H7 (cell line): ENCODE measurements around the gene EIF6. TPM values are rescaled to one million over a fixed set of nuclear protein-coding genes. Genes with fewer than 3 reads are reported as not detected.
A peak's percentile ranks its signal among the peaks of the same experiment; 100 is the strongest.

Source experiments
- DNase-seq: peaks from one replicate; pipeline ENCODE4 v3.0.0; 2012
- H3K27me3 ChIP-seq: 2 replicates; pipeline ENCODE4 v1.6.0; 2011; ENCODE audit warnings: mild to moderate bottlenecking, low read length; ENCODE audit not compliant: control insufficient read depth, insufficient read depth
- H3K36me3 ChIP-seq: replicated peaks from 2 replicates; pipeline ENCODE4 v1.5.1; 2011; ENCODE audit warnings: low read length; ENCODE audit not compliant: control insufficient read depth, insufficient read depth
- H3K4me3 ChIP-seq: 2 replicates; pipeline ENCODE4 v1.5.1; 2011; ENCODE audit warnings: low read depth, mild to moderate bottlenecking, control low read depth, low read length, moderate library complexity; ENCODE audit not compliant: insufficient read depth
- total RNA-seq: library from RNA; depleted of rRNA; stranded (reverse); fragments of >200 nt; shearing (Covaris generic); gene quantifications from 2 replicates; pipeline ENCODE4 v1.2.3, GENCODE V29; 2014; rRNA removed

EIF6 gene
- total RNA-seq: 212 and 246 TPM in 2 replicates

DNA sequence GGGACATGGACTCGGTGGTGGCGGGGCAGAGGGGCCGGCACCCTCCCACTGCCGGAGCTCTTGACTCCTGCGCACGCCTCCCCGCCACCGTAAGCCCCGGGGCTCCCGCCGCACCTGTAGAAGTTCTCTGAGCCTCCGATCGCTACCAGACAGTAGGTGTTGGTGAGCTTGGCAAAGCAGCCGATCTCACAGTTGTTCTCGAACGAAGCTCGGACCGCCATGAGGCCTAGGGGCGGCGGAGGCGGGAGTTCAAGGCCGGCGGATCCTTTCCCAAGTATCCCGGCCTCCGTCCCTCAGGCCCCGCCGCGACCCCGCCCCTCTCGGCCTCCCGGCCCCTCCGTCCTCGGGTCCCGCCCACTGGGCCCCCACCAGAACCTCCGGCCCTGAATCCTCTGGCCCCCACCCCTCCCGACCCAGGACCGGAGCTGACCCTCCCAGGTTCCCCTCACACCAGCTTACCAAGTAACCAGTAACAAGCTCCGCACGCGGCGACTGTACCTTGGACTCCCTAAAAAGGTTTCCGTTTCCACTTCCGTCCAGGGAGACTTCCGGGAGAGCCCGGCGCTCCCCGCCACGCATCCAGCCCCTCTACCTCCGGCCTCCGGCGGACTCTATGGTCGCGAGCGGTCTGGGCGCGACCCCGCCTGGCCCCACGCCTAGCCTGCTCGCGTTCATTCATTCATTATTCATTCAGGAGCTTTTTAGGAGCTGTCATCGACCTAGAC, at the start of gene EIF6:
Gene EIF6 (minus strand): TSS at position 506 of the 725 bp plus-strand sequence. CDS start 285 bp downstream, at position 221.
- Histone ChIP-seq H3K27me3 (no peaks in the 10 kb centered on the region), H3K36me3 (peaks cover 24% of the 10 kb centered on the region), H3K4me3 (peak within 1 kb of the TSS; percentile 92)
- DNase-seq: peak; percentile 98

DNA sequence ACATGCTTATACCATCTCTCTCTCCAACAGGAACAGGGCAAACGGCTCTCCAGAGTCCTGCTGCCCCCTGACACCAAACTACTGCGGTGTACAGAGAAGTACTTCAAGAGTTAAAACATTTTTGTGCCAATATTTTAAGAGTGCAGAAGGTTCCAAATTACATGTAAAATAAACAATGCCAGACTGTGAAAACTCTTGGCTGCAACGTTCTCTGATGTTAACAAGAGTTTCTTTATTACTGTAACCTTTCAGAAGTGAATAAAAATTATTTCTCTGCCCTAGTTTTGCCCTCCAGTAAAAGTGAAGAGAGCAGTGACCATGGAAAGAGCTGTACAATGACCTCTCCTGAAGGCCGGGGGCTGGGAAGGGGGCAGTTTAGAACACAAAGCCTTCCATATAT, 49.0 kb upstream of the EIF6 start:
- Histone ChIP-seq H3K4me3 (no peak overlapping the region), H3K36me3 (no peaks in the 10 kb centered on the region), H3K27me3 (no peaks in the 10 kb centered on the region)
- no peak for DNase-seq

DNA sequence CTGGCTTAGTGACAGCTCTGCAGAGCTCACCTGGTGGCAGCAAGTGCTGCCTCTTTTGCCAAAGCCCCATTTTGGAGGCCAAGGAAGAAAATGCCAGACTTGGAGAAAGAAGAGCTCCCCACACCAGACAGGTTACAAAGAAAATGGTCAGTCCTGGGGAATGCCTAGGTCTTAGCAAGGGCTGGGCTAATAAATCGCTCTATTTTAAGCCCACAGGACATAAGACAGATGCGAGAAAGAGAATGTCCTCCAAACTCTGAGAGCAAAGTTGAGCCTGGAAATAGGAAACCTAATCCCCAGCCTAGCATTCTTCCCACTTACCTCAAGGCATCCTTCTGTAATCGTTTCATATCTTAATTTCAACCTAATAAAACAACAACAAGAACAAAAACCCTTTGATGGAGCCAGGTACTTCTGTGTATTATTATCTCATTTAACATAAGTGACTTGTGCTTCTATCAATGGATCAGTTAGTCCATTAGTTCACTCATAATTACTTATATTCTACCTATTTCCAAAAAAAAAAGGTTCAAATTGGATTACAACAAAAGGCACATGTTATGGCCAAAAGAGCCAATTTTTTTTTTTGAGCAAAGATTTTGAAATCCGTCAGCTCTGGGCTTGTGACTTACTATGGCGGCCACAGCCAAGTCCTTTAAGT, 48.1 kb upstream of the EIF6 start:
- Histone ChIP-seq H3K36me3 (no peaks in the 10 kb centered on the region), H3K27me3 (no peaks in the 10 kb centered on the region), H3K4me3 (no peak overlapping the region)
- no peak for DNase-seq

DNA sequence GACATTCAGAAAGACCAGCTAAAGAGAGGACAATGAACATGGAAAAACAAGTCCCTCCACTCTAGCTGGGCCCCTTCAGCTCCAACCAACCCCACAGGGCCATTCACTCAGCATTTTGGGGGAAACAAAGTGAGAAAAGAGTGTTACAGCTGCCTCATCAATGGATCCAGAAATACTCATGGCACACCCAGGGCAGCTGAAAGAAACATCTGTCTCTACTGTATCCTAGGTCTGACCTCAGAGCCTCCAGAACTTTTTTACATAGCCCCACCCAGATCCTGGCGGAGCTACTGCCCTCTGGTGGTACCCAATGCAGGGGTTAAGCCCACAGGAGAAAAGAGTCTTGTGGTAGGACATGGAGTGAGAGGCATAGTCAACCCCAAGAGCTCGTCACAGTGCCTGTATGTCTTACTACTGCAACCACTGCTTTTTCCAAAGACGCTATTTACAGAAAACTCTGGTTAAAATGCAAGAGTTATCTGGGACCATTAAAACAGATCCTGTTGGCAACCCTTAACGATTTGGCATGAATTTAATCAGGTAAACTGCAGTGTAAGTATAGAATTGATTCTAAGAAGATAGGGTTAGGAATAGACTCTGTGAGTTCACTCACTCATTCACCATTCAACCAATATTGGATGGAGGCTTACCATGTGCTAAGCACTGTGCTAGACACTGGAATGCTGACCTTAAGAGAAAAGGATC, 45.0 kb upstream of the EIF6 start:
- H3K27me3 ChIP-seq: no peaks in the 10 kb centered on the region
- peak; percentile 83 for DNase-seq
- H3K36me3 ChIP-seq: no peaks in the 10 kb centered on the region
- H3K4me3 ChIP-seq: no peak overlapping the region

DNA sequence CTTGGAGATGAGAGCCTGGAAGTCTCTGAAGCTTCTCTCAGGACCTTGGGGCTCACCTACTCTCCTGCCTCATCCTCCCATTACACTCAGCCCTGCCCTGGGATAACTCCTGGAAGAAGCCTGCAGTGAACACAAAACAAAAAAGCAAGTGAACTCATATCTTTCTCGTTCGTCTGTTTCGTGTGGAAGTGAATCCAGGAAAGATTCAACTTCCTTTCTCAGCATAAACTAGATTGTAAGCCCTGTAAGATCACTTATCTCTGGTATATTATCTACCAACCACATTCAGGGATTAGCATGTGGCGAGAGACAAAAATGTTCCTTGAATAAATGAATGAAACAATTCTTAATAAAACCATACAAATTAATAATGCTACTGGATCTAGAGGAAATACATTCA, 44.1 kb upstream of the EIF6 start:
- Histone ChIP-seq H3K4me3 (no peak overlapping the region), H3K36me3 (no peaks in the 10 kb centered on the region), H3K27me3 (no peaks in the 10 kb centered on the region)
- DNase-seq: no peak

DNA sequence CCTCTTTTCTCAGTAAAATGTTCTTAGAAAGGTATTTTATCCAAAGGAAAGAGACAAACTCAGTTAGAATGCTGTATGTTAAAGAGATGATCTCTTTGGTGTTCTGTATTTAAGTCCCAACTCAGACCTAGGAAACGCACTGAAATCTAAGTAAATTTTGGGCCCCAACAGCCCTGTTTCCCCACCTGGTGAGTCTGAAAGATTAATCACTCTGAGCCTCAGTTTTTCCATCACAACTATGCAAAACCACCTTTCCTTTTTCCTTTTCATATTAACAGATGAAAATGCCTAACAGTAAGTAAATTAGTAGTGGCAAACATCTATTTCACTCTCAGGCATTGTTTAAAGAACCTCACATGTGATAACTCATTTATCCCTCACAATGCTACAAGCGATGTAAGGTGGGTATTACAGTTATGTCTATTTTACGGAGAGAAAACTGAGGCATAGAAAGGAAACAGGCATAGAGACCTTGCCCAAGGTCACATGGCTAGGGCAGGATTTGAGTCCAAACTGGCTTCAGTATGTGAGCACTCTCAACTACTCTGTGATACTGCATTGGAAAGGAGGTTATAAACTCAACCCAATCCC, 43.6 kb upstream of the EIF6 start:
- no peaks in the 10 kb centered on the region for H3K27me3 ChIP-seq
- H3K36me3 ChIP-seq: no peaks in the 10 kb centered on the region
- no peak for DNase-seq
- no peak overlapping the region for H3K4me3 ChIP-seq

DNA sequence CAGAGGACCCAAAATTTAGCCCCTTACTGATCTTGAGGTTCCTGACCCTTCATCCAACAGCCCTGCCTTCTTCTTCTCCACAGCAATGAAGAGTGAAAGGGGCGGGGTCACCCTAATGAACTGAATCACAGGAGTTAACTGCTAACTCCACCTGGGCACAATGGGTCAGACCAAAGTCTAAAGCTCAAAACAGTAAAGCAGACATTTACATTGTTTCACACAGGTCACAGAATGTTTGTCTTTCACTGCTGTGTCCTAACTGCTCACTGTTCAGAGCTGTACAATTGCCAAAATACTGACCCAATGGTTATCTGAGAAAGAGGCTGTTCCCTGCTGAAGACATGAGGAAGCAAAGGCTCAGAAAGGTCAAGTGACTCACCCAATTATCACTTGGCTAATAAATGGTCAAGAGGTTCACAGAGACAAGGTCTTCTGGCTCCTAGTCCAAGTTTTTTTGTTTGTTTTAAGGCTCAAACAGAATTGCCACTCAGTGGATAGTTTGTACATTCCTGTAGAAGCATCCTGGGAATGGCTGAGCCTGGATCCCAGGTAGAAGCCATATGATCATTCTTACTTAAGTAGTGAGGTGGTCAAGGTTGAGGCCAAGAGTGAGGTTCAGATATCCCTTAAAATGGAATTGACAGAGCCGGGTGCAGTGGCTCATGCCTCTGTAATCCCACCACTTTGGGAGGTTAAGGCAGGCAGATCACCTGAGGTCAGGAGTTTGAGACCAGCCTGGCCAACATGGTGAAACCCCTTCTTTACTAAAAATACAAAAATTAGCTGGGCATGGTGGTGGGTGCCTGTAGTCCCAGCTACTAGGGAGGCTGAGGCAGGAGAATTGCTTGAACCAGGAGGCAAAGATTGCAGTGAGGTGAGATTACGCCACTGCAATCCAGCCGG, 42.8 kb upstream of the EIF6 start:
- Histone ChIP-seq H3K27me3 (no peaks in the 10 kb centered on the region), H3K36me3 (no peaks in the 10 kb centered on the region), H3K4me3 (no peak overlapping the region)
- DNase-seq: no peak

DNA sequence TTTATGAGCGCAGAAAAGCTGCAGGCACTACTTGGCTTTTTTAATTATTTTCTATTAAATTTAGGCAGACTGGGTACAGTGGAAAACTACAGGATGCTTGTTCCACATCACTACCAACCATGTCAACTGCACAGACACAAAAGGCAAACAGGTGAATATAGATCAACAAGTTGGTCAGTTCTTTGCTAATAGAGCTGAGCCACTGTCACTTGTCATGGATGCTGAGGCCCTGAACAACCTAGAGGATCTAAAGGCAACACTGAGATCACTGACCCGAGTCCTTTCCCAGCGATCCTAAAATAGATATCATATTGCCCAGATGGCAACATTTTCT, 42.1 kb upstream of the EIF6 start:
- DNase-seq: no peak
- Histone ChIP-seq H3K36me3 (no peaks in the 10 kb centered on the region), H3K27me3 (no peaks in the 10 kb centered on the region), H3K4me3 (no peak overlapping the region)

DNA sequence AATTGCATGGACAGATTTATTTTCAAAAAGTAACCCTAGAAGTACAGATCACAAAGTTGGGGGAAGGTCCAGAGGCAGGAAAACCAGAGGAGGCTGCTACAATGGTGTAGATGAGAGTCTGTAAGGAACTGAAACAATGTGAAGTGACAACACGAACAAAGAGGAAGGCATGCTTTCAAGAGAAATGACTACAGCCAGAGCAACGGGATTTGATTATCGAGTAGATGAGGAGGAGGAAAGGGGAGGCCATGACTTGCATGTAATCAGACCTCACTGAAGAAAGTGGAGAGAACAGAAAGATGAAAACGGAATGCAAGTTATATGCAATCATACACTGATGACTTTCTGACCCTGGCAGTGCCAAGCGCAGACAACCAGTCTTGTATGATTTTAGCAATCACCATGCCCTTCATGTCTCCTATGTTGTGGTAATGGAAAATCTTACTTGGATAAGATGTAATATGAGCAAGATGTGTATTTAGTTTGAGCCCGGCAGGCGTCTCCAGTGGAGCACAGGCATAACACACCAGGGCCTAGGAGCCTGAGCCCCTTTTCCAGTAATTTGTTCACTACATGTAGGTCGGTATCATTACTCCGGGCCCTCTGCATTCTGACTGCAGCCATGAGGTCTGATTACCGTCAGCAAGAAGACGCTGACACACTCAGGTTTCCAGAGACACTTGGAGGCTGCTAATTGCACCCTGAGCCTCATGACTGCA, 41.6 kb upstream of the EIF6 start:
- H3K36me3 ChIP-seq: no peaks in the 10 kb centered on the region
- H3K27me3 ChIP-seq: no peaks in the 10 kb centered on the region
- no peak for DNase-seq
- no peak overlapping the region for H3K4me3 ChIP-seq

DNA sequence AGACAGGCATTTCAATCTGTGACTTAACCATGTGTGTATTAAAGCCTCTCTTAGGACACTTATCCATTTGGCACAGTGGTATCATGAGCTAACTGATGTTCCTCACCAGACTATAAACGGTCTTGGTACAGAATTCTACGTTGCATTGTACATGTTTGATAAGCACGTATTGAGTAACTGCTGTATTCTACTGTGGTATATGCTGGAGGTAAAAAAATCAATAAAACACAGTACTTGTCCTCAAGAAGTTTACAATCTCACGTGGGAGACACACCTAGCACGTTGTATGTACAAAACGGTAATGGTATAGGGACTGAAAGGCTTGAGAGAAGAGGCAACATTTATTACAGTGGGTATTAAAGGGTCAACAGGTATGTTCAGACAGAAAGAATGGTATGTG, 40.8 kb upstream of the EIF6 start:
- Histone ChIP-seq H3K27me3 (no peaks in the 10 kb centered on the region), H3K36me3 (no peaks in the 10 kb centered on the region), H3K4me3 (no peak overlapping the region)
- DNase-seq: no peak

DNA sequence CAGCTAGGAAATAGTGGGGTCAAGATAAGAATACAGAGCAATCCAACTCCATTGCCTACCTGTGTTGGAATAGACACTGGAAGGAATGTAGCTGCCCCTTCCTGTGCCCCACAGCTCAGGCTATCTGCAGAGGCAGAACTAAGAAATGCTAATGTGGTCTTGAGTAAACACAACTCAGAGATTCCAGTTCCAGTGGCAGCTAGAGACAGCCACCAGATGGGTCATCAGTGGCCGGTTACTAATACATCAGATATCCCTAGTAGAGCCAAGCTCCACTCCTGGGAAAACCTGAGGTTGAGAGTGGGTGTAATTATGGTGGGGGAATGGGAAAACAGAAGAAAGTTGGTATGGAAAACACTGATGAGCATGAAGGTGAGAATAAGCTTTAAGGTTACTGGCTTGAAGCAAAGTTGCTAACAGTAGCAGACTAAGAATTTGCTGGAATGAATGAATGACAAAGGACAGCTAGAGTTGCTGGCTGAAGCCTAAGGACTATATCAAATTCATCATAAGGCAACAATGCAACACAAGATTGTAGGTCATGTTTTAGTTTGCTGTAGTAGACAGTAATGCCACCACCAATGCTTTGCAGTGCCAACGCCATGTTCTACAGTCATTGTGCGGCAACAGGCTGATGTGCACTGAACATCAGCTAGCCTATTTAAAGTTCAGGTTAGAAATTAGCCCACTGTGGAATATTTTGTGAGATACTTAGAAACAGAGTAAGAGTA, 36.0 kb upstream of the EIF6 start:
- H3K4me3 ChIP-seq: no peak overlapping the region
- no peaks in the 10 kb centered on the region for H3K36me3 ChIP-seq
- peak; percentile 40 for DNase-seq
- no peaks in the 10 kb centered on the region for H3K27me3 ChIP-seq

DNA sequence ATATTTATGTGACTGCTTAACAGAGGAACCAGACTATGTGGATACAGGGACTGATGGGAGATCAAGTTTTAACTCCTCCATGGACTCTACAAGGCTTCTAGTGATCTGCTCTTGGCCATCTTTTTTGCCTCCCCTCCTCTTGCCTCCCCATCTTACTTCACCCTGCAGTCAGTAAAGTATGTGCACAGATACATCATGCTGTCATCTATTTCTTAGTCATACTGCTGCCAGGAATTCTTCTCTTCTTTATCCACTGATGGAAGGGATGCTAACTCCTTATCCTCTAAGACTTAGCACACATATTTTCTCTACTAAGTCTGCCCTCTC, 35.3 kb upstream of the EIF6 start:
- Histone ChIP-seq H3K4me3 (no peak overlapping the region), H3K27me3 (no peaks in the 10 kb centered on the region), H3K36me3 (no peaks in the 10 kb centered on the region)
- DNase-seq: no peak

DNA sequence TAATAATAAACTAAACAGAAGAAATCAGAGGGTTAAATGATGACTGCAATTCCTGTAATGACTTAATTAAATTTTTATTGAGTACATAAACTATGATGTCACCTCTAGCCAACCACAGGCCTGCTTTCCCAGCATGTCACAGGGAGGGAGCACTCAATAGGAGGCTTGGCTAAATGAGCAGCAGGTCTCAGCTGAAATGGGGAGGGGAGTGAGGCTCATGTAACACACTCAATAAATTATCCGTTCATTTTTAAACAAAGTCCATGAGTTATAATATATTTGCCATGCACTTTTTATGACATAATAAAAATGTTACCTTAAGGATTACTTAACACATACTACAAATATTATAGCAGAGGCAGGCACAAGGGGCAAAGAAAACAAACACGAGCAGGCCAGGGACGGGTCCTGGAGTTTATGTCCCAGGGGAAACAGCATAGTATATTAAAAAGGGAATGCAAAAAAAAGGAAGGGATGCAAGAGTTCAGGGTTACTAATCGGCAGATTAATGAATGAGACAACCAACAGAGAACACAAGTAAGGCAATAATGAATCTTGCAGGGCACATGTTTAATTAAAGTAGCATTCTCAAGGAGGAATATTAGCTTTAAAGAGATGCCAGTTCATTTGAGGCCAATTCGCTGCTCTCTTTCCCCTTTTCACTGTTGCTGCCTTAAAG, 34.8 kb upstream of the EIF6 start:
- Histone ChIP-seq H3K27me3 (no peaks in the 10 kb centered on the region), H3K4me3 (no peak overlapping the region), H3K36me3 (no peaks in the 10 kb centered on the region)
- DNase-seq: no peak
